ENCODE measurements around the gene FBRS. TPM values are rescaled to one million over a fixed set of nuclear protein-coding genes. Genes with fewer than 3 reads are reported as not detected.

The FBRS gene
- total and polyA plus RNA-seq, 2 of the 13 experiments (the other 11 are each of a cell fraction or from before 2014, with no cell fraction given): 13.7 to 16.2 TPM

GRCh38 chr16:30657866-30658730 lies at the start of gene FBRS (continued):
- TF ChIP-seq ZZZ3 (CRISPR knock-in tag; IDR thresholded peaks at IDR 0.05; ENCODE audit: borderline replicate concordance): peak; percentile 76; the same call in 1 of the 2 replicates
- TF ChIP-seq ATF4 (CRISPR knock-in tag; IDR thresholded peaks at IDR 0.05): peak in 1 of 2 experiments; percentile 5; a peak in 1 of 4 replicates
- no peak for TF ChIP-seq MIXL1 (CRISPR knock-in tag; IDR thresholded peaks at IDR 0.05)
- TF ChIP-seq ZXDC (CRISPR knock-in tag; IDR thresholded peaks at IDR 0.05): peak; percentile 86; the same call in 1 of the 2 replicates
- TF ChIP-seq ZNF431 (CRISPR knock-in tag; IDR thresholded peaks at IDR 0.05; ENCODE audit: borderline replicate concordance, low read depth): peak; percentile 88
- no peak for TF ChIP-seq MIER2 (CRISPR knock-in tag; IDR thresholded peaks at IDR 0.05)
- peak; percentile 4; the same call in 1 of the 2 replicates for TF ChIP-seq ZNF788 (CRISPR knock-in tag; IDR thresholded peaks at IDR 0.05; ENCODE audit: borderline replicate concordance)
- no peak for TF ChIP-seq ZNF337 (CRISPR knock-in tag; IDR thresholded peaks at IDR 0.05; ENCODE audit: borderline replicate concordance, low read depth)
- no peak; the same call in 1 of the 2 replicates for TF ChIP-seq ARHGAP35 (CRISPR knock-in tag; IDR thresholded peaks at IDR 0.05; ENCODE audit: borderline replicate concordance)
- TF ChIP-seq MYNN (CRISPR knock-in tag; IDR thresholded peaks at IDR 0.05; ENCODE audit: low read depth): no peak; the same call in 1 of the 2 replicates
- TF ChIP-seq ZUFSP (CRISPR knock-in tag; IDR thresholded peaks at IDR 0.05; ENCODE audit: borderline replicate concordance): no peak
- no peak for TF ChIP-seq SP140L (CRISPR knock-in tag; IDR thresholded peaks at IDR 0.05; ENCODE audit: borderline replicate concordance)
- TF ChIP-seq ZNF749 (CRISPR knock-in tag; IDR thresholded peaks at IDR 0.05; ENCODE audit: borderline replicate concordance): peak; percentile 62; the same call in 1 of the 2 replicates
- no peak; the same call in 1 of the 2 replicates for TF ChIP-seq ZSCAN9 (CRISPR knock-in tag; IDR thresholded peaks at IDR 0.05; ENCODE audit: borderline replicate concordance)
- TF ChIP-seq ZNF280D (CRISPR knock-in tag; IDR thresholded peaks at IDR 0.05): peak; percentile 59; the same call in 1 of the 2 replicates
- 0 out of 2 replicates have a peak, but pooled peaks have one; percentile 14 for TF ChIP-seq RFXAP (CRISPR knock-in tag; IDR thresholded peaks at IDR 0.05; ENCODE audit: borderline replicate concordance)
- TF ChIP-seq MNT (IDR thresholded peaks at IDR 0.05): peak; percentile 59
